NCI-H1105 treated with DMSO at 0.1 percent for 48 hours (cell line): ENCODE results near the gene ST14.
"Not testable (repeated sequence)": the region's sequence is repeated elsewhere in the genome, so short reads cannot be mapped to it uniquely, and the experiment has no call there.

ENCODE experiments used
- DNase-seq: peaks from one replicate; lab custom pipeline; 2025; lab: John Stamatoyannopoulos, UW

The ST14 gene

GRCh38 chr11:130189492-130190210, 30.1 kb downstream of the ST14 start:
- no peak for DNase-seq

GRCh38 chr11:130190371-130190881, 30.8 kb downstream of the ST14 start:
- DNase-seq: no peak

GRCh38 chr11:130191896-130192295, 32.3 kb downstream of the ST14 start:
- no peak for DNase-seq

DNA sequence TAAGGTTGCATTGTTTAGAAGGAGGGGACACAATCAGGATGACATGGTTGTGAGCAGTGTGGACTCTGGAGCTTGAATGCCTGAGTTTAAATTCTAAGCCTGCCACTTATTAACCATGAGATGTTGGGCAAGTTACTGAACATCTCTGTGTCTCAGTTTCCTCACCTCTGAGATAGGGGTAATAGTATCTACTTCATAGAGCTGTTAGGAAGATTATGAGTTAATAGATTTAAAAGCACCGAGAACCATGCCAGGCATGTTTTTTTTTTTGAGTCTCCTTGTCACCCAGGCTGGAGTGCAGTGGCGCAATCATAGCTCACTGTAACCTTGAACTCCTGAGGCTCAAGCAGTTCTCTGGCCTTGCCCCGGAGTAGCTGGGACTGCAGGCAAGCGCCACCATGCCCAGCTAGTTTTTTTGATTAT, 33.3 kb downstream of the ST14 start:
- DNase-seq: no peak

DNA sequence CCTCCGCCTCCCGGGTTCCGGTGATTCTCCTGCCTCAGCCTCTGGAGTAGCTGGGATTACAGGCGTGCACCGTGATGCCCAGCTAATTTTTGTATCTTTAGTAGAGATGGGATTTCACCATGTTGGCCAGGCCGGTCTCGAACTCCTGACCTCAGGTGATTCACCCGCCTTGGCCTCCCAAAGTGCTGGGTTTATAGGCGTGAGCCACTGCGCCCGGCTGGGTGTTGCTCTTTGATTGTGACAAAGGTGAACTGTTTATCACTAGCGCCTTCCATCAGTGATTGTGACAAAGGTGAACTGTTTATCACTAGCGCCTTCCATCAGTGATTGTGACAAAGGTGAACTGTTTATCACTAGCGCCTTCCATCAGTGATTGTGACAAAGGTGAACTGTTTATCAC, 34.0 kb downstream of the ST14 start:
- DNase-seq: not testable (repeated sequence)

GRCh38 chr11:130194241-130195023, 34.9 kb downstream of the ST14 start:
- DNase-seq: no peak

DNA sequence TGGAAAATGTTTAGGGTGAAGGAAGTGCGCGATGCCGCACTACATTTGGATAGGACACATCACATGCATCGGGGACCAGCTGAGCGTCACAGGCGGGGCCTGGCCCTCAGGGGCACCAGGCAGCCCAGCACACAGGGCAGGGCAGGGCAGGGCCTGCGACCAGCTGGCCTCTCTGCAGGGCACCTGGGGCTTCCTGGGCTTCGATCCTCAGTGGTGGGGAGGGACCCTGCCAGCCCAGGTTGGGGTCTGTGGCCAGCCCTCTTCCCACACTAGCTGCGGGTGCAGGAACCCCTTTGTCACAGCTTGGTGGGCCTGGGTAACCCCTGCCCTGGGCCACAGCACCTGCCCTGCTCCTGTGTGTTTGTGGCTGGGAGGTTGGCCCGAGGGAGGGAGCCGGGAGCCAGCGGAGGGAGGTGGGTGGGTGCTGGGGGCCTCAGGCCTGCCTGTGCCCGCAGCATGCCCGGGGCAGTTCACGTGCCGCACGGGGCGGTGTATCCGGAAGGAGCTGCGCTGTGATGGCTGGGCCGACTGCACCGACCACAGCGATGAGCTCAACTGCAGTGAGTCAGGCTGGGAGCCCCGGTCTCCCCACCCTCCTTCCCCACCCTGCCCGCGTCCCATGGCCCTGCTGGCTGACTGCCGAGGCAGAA, 37.9 kb downstream of the ST14 start:
- DNase-seq: no peak

DNA sequence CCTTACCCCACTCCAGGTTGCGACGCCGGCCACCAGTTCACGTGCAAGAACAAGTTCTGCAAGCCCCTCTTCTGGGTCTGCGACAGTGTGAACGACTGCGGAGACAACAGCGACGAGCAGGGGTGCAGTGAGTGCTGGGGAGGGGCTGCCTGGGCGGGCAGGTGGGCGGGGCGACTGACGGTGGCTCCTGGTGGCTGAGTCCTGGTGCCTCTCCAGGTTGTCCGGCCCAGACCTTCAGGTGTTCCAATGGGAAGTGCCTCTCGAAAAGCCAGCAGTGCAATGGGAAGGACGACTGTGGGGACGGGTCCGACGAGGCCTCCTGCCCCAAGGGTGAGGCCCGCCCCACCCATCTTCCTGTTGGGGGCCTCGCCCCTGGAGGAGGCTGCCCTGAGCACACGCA, 38.7 kb downstream of the ST14 start:
- DNase-seq: no peak

DNA sequence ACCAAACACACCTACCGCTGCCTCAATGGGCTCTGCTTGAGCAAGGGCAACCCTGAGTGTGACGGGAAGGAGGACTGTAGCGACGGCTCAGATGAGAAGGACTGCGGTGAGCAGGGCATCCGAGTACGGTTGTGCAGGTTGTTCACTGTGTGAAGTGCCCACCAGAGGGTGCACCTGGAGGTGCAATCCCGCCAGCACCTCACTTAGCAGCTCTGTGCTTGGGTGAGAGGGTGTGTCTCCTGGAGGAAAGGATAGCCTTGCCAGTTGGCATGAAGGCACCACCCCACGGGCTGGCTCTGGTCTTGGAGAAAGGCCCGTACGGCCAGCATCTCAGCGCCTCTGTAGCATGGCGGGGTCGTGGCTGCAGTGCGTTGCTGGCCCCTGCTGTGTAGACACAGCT, 39.4 kb downstream of the ST14 start:
- DNase-seq: no peak

- DNase-seq: no peak
Observed at GRCh38 chr11:130199792-130200191, 40.2 kb downstream of the ST14 start.

DNA sequence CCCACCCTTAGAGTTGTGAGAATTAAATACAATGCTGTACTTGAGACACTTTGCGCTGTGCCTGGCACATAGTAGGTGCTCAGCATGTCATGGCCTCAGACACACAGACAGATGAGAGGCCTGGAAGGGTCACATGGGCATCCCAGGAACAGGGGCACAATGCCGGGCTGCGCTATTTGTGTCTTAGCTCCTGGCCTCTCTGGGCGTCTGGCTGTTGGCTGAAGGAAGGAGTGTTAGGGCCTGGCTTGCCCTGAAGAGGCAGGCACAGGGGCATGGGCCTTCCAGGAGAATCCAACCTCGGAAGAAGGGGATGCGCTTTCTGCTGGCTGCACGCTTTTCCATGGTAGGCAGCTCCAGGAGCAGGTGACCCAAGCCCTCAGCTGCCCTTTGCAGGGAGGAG, 41.4 kb downstream of the ST14 start:
- no peak for DNase-seq

DNA sequence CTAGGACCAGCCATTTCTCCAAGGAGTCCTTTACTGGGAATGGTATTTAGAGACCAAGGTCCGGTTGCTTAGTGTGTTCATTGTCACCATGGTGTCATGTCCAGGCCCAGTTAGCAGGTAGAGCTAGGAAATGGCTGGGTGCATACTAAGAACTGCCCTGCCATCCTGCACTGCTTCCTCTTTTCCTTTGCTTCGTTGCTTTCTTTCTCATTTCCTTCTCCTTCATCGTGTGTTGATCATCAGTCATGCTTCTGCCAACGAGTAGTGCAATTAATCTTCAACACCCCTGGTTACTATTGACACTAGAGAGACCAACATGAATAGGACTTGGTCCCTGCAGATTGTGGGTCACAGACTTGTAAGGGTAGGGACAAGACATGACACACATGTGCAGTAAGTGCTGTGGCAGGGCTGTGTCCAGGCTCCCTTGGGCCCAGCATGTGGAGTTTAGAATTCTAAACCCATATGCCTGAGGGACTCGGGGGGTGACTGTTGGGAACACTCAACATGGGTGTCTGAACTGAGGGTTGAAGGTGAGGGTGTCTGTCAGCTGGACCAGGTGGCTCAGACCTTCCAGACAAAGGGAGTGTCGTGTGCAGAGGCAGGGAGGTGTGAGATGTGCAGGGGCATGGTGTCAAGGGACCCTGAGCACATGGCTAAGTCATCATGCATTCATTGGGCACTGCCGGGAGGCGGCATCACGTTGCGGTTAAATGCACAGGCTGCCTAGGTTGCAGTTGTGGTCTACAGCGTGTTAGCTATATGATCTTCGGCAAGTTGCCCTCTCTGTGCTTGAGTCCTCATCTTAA, 42.6 kb downstream of the ST14 start:
- no peak for DNase-seq

GRCh38 chr11:130202818-130203689, 43.5 kb downstream of the ST14 start:
- DNase-seq: no peak

GRCh38 chr11:130203766-130204702, 44.5 kb downstream of the ST14 start:
- no peak for DNase-seq

- DNase-seq: no peak
Observed at GRCh38 chr11:130204703-130205095, 45.1 kb downstream of the ST14 start.

GRCh38 chr11:130206141-130206540, 46.6 kb downstream of the ST14 start:
- DNase-seq: no peak

GRCh38 chr11:130208241-130209127, 48.9 kb downstream of the ST14 start:
- DNase-seq: no peak

DNA sequence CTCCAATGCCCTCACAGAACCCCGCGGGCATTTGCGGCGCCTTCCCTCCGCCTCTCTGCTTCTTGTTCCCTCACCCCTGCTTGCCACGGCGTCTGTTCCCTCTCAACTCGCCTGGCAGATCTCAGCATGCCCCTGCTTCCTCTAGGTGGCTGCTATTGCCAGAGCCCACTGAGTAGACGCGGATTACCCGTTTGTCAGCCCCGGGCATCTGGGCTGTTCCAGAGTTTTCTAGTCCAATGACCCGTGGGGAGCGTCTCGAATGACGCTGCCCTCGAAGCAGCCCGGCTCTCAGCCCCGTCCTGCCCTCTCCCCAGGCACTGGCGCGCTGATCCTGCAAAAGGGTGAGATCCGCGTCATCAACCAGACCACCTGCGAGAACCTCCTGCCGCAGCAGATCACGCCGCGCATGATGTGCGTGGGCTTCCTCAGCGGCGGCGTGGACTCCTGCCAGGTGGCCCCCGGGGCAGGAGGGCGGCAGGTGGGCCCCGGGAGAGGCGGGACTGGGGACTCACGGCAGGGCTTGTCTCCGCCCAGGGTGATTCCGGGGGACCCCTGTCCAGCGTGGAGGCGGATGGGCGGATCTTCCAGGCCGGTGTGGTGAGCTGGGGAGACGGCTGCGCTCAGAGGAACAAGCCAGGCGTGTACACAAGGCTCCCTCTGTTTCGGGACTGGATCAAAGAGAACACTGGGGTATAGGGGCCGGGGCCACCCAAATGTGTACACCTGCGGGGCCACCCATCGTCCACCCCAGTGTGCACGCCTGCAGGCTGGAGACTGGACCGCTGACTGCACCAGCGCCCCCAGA, 49.7 kb downstream of the ST14 start:
- no peak for DNase-seq
